HG03521 (cell line): ENCODE results near the gene OSBP.
A peak's percentile ranks its signal among the peaks of the same experiment; 100 is the strongest.

Source experiments
- ATAC-seq: cut with Tn5 transposase; IDR thresholded peaks from one replicate; pipeline ENCODE4 v1.9.1; 2021; ENCODE audit warnings: mild to moderate bottlenecking, moderate library complexity; ENCODE audit not compliant: unreplicated experiment

The OSBP gene

GRCh38 chr11:59607703-59608454, 7.7 kb downstream of the OSBP start:
- ATAC-seq: no peak

GRCh38 chr11:59602432-59602831, 13.1 kb downstream of the OSBP start:
- ATAC-seq: no peak

- ATAC-seq: no peak
Measured at GRCh38 chr11:59601788-59602187, 13.8 kb downstream of the OSBP start.

- ATAC-seq: no peak
Measured at GRCh38 chr11:59600636-59601035, 14.9 kb downstream of the OSBP start.

- ATAC-seq: no peak
Measured at GRCh38 chr11:59600234-59600633, 15.3 kb downstream of the OSBP start.

DNA sequence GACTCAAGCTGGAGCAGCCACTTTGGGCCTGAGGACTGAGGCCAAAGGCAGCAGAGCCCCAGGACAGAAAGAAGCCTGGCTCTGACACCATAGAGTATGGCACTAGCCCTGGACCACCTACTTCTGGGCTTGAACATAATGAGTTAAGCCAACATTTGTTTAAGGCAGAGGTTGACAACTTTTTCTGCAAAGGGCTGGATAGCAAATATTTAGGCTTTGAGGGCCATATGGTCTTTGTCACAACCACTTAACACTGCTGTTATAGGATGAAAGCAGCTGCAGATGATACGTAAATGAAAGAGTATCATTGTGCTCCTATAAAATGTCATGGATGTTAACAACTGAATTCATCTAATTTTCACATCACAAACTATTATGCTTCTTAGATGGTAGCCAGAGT, 16.6 kb downstream of the OSBP start:
- ATAC-seq: no peak

DNA sequence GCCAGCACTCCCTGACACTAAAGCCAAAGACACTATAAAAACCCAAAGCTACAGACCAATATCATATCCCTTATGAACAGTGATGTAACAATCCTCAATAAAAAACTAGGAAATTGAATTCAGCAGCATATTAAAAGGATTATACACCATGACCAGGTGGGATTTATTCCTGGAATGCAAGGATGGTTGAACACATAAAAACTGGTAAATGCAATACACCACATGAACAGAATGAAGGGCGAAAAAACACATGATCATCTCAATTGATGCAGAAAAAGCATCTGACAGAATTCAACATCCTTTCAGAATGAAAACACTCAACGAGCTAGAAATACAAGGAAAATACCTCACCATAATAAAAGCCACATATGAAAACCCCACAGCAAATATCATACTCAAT, 31.3 kb downstream of the OSBP start:
- ATAC-seq: no peak

DNA sequence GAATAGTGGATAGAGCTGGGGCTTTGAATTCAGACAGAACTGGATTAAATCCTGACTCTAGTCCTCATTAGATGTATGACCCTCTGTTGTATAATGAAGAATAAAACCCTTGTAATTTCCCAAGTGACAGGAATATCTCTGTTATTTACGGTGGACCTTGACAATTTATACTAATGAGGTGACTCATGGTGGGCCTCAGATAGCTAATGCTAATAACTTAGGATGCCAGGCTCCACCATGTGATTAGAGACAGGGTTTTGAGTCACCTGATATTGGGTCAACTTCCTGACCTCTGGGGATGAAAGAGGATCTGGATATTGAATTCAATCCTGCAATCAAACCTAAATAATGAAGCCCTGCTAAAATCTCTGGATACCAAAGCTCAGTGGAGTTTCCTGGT, 33.6 kb downstream of the OSBP start:
- ATAC-seq: no peak

GRCh38 chr11:59578369-59578768, 37.2 kb downstream of the OSBP start:
- no peak for ATAC-seq

DNA sequence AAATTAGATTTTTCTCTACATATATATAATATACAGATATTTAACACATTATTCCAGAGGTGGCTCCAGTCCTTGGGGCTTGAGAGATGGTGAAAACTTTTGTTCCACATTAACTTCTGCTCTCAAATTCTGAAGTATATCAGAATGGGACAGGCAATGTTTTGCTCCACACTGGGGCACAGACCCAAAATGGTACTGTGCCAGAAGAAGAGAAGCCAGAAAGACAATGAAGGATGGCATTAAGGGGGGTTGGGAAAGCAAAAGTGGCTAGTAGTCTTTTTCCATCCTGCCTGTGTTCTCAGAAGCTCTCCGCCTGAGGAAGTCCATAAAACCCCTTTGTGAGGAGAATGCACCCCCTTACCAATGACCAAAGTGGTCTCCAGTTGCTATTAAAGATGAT, 40.1 kb downstream of the OSBP start:
- ATAC-seq: no peak

GRCh38 chr11:59574932-59575502, 40.6 kb downstream of the OSBP start:
- ATAC-seq: no peak

GRCh38 chr11:59574467-59574866, 41.1 kb downstream of the OSBP start:
- no peak for ATAC-seq

GRCh38 chr11:59573216-59573615, 42.4 kb downstream of the OSBP start:
- no peak for ATAC-seq

DNA sequence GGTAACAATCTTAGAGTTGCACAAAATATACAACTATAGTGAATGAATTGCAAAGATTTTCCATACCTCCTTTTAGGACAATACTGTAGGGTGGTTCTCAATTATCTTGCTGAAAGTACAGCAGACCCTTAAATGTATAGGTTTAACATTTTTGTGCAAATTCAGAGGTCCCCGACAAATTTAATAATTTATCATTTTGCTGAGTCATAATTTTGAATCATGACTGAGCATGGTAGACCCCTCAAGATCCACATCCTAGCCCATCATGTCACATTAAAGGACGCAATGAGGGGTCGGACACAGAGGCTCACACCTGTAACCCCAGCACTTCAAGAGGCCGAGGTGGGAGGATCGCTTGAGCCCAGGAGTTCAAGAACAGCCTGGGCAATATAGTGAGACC, 43.5 kb downstream of the OSBP start:
- no peak for ATAC-seq

DNA sequence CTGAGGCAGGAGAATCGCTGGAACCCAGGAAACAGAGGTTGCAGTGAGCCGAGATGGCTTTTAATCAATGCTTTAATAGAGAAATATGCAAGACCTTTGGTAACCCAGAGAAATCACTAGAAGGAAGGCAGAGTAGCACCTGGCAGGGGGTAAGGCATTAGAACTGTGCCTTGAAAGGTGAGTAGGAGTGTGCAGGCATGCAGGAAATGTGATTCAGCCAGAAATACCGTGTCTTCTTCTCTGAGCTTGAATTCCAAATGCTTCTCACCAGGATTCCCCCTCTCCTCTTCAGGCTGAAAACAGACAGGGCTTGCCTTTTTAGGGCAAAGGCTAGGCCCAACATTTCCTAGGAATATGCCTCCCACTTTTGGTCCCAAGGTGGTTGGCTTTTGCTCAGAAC, 53.3 kb downstream of the OSBP start:
- no peak for ATAC-seq

- ATAC-seq: peak; percentile 47
Measured at GRCh38 chr11:59560702-59561473, 54.7 kb downstream of the OSBP start.

DNA sequence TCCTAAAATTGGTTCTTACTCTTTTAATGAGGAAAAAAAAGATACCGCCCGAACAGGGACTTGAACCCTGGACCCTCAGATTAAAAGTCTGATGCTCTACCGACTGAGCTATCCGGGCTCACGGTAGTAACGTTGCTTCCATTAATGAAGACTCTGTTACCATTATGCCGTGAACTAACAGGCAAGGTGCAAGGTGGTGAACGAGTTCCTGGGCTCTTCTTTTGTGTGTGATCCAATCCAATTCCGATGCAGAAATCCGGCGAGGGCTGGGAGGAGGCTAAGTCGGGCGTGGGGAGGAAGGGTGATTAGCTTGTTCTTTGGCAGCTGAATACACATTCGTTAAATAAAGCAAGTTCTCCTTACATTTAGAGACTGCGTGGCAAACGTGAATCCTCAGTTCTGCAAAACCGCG, 55.3 kb downstream of the OSBP start:
- peak; percentile 24 for ATAC-seq

DNA sequence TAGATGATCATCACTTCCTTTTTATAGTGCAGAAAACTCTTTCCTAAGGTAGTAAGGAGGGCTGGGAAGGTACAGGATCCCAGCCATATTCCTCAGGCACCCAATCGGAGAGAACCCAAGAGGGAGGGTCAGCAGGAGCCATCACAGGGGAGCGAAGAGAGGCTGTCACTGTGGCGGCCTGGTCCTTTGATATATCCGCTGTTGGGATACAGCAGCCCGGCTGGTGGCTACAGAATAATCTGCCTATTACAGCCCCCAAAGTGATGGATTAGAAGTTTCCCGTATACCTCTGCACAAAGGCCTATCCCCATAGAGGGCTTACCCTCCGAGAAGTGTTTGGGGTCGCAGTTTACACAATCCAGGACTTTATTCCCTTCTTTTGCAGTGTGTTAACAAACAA, 55.7 kb downstream of the OSBP start:
- peak; percentile 6 for ATAC-seq

DNA sequence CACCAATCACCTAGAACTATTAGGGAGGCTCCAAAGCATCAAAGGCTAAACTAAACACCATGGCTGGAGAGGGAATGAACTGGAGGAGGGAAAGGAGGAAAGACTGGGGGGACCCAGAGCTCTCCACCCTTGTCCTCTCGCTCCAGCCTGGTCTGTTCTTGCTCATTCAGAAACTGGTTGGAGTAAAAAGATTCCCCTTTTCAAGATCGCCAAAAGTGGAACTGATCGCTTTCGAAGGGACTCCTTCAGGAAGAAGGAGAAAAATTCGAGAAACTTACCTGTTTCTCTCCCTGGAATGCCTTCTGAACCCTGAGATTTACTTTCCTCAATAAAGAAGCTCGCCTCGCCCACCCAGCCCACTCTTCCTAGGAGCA, 57.3 kb downstream of the OSBP start:
- no peak for ATAC-seq

DNA sequence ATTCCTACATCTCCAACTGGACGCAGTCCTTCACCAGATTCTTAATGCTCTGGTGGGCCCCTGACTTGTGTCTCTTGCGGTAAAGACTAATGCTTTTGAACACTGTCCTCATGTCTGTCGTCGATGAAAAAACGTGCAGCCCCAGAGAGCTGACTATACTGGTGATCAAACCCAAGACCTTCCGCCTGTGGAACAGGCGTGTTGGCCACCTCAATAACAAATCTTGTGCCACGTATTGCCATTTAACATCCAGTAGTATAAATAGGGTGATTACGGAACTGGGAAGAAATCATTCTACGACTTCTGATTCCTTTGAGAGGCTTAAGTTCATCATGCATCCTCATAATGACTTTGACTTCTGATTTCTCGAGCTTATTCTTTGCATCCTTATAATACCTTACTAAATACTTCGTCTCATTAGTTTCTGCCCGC, 58.6 kb downstream of the OSBP start:
- ATAC-seq: no peak

DNA sequence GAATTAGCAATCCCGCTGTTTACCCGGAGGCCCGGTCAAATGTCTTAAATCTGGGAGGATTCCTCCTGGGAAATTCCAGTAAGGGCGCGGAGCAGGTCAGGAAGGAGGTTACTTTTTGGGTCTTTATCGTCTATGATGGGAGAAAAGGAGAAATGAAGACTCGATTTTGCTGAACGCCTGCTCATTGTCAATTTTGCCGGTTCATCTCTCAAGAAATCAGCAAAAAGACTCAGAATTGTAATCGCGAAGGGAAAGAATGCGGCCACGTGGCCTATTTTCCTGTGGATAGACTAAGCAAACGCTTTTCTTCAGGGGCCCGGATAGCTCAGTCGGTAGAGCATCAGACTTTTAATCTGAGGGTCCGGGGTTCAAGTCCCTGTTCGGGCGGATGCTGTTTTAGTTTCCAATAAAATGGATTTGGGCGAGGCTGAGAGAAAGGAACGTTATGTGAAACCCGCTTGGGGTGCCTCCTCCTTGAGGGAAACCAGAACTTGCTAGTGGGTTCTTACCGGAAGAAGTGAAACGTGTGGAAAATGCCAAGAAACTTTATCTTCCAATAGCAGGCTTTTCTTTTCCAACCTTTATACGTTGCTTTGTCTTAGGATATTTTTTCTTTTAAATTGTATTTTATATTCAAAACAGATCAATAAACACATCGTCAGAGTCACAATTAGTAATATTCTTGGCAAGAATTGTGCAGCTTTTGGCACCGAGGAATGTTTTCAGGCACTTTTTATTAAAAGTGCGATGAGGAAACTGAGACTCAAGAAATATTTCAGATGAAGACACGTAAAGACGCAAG, 59.3 kb downstream of the OSBP start:
- ATAC-seq: no peak
